Endothelial cell of umbilical vein (primary cell): ENCODE measurements around the gene SH3RF1. TPM values are rescaled to one million over a fixed set of nuclear protein-coding genes. Genes with fewer than 3 reads are reported as not detected.
"Not testable (repeated sequence)": the region's sequence is repeated elsewhere in the genome, so short reads cannot be mapped to it uniquely, and the experiment has no call there.

Experiments
- BruUV-seq: library from RNA; stranded (reverse); fragments of 400-500 nt; replicated peaks from 2 replicates; lab custom pipeline; 2021; lab: Mats Ljungman, UMichigan
- CTCF ChIA-PET: fragments of 300-600, 350-600 bp; sonication (Branson Sonifier 250); formaldehyde crosslinking; loops from one replicate; lab custom pipeline; 2021; ENCODE audit warnings: antibody characterized with exemption, inconsistent platforms; lab: Charles Lee
- POLR2A ChIA-PET: fragments of 300-600, 350-600 bp; sonication (Branson Sonifier 250); formaldehyde crosslinking; loops from one replicate; lab custom pipeline; 2021; ENCODE audit warnings: antibody characterized with exemption, inconsistent platforms; lab: Charles Lee
- DNase-seq: peaks from one replicate; pipeline ENCODE4 v3.0.0-alpha.2; 2011; ENCODE audit warnings: low read depth, low spot score
- FAIRE-seq: peaks from 2 replicates; lab custom pipeline; 2011; peaks lifted over from hg19 to GRCh38; lab: Jason Lieb, UNC
- H2AFZ ChIP-seq: 2 replicates; pipeline ENCODE4 v1.6.0; 2012; ENCODE audit warnings: low read depth, low read length, control low read depth, inconsistent platforms
- H3K27ac ChIP-seq: 2 replicates; pipeline ENCODE4 v1.5.1; 2011; ENCODE audit warnings: low read depth, mild to moderate bottlenecking, control low read depth, low read length, moderate library complexity; ENCODE audit not compliant: insufficient read depth
- H3K27me3 ChIP-seq, 2 experiments: 2 replicates each; pipeline versions ENCODE4 v1.6.0 to v1.6.1; 2011; ENCODE audit warnings: low read length in 2 of 2, mixed read lengths in 1 of 2; ENCODE audit not compliant: control insufficient read depth in 2 of 2, insufficient read depth in 2 of 2
- H3K36me3 ChIP-seq, 2 experiments: 2 replicates in 1 of 2; 3 replicates in 1 of 2; pipeline ENCODE4 v1.5.1; 2011; ENCODE audit warnings: low read length in 2 of 2, mild to moderate bottlenecking in 1 of 2, moderate library complexity in 1 of 2; ENCODE audit not compliant: control insufficient read depth in 2 of 2, insufficient read depth in 2 of 2; ENCODE audit errors: extremely low read depth in 1 of 2
- H3K4me1 ChIP-seq: 3 replicates; pipeline ENCODE4 v1.5.1; 2011; ENCODE audit warnings: mild to moderate bottlenecking, low read length; ENCODE audit not compliant: control insufficient read depth, insufficient read depth; ENCODE audit errors: extremely low read depth
- H3K4me2 ChIP-seq: 2 replicates; pipeline ENCODE4 v1.6.1; 2011; ENCODE audit warnings: low read length, control low read depth, mixed read lengths; ENCODE audit not compliant: insufficient read depth
- H3K4me3 ChIP-seq, 3 experiments: fragments of 200-600 bp in 1 of 3; sonication (generic), shearing (Covaris generic) in 1 of 3; replicated peaks in 1 of 3; 2 replicates each; pipeline ENCODE4 v1.5.1; 2011 to 2016; ENCODE audit warnings: control low read depth in 3 of 3, low read length in 3 of 3, mild to moderate bottlenecking in 2 of 3, inconsistent platforms in 1 of 3, low read depth in 1 of 3, moderate library complexity in 1 of 3; ENCODE audit not compliant: insufficient read depth in 1 of 3
- H3K79me2 ChIP-seq: 2 replicates; pipeline ENCODE4 v1.6.0; 2012; ENCODE audit warnings: low read length, inconsistent platforms; ENCODE audit not compliant: control insufficient read depth, insufficient read depth
- H3K9ac ChIP-seq: replicated peaks from 2 replicates; pipeline ENCODE3; 2011; ENCODE audit warnings: low read length, control low read depth; ENCODE audit not compliant: insufficient read depth; ENCODE audit errors: extremely low read depth
- H3K9me1 ChIP-seq: replicated peaks from 3 replicates; pipeline ENCODE4 v1.6.0; 2011; ENCODE audit warnings: mild to moderate bottlenecking, low read length; ENCODE audit not compliant: control insufficient read depth, insufficient read depth; ENCODE audit errors: extremely low read depth
- H3K9me3 ChIP-seq: replicated peaks from 2 replicates; pipeline ENCODE4 v1.5.1; 2012; ENCODE audit warnings: low read length, inconsistent platforms; ENCODE audit not compliant: control insufficient read depth, insufficient read depth
- H4K20me1 ChIP-seq: replicated peaks from 2 replicates; pipeline ENCODE3; 2011; ENCODE audit warnings: mild to moderate bottlenecking, low read length; ENCODE audit not compliant: control insufficient read depth, insufficient read depth; ENCODE audit errors: extremely low read depth
- EZH2 ChIP-seq: IDR thresholded peaks from 2 replicates; pipeline ENCODE4 v1.6.1; 2012; ENCODE audit warnings: borderline replicate concordance, low read depth, mild to moderate bottlenecking, moderate library complexity, low read length, inconsistent platforms; ENCODE audit not compliant: severe bottlenecking
- FOS ChIP-seq: IDR thresholded peaks from 2 replicates; pipeline ENCODE4 v1.6.1; 2011; ENCODE audit warnings: mild to moderate bottlenecking, low read length, moderate library complexity, borderline replicate concordance; ENCODE audit not compliant: insufficient read depth
- GATA2 ChIP-seq: IDR thresholded peaks from 2 replicates; pipeline ENCODE4 v1.7.0; 2011; ENCODE audit warnings: low read depth, mild to moderate bottlenecking, moderate library complexity, mixed read lengths, low read length; ENCODE audit not compliant: insufficient read length, insufficient read depth
- JUN ChIP-seq: IDR thresholded peaks from 2 replicates; pipeline ENCODE4 v1.6.1; 2011; ENCODE audit warnings: borderline replicate concordance, low read depth; ENCODE audit not compliant: insufficient read length, insufficient read depth
- MYC ChIP-seq: IDR thresholded peaks from one replicate; pipeline ENCODE4 v1.6.1; 2011; ENCODE audit warnings: mild to moderate bottlenecking, low read depth, low read length
- POLR2A ChIP-seq: IDR thresholded peaks from 2 replicates; pipeline ENCODE4 v1.6.1; 2012; ENCODE audit warnings: low read depth, mild to moderate bottlenecking, control low read depth, low read length
- POLR2AphosphoS5 ChIP-seq: IDR thresholded peaks from 2 replicates; pipeline ENCODE4 v1.6.1; 2012; ENCODE audit warnings: low read depth, mild to moderate bottlenecking, control low read depth, low read length, moderate library complexity; ENCODE audit not compliant: insufficient read depth
- dilution Hi-C: fragments of 300-500 bp; cut with MboI; formaldehyde crosslinking; loops from one replicate; pipeline ENCODE4 v1.15.0; 2019; ENCODE audit warnings: low sequenced_read_pairs; ENCODE audit not compliant: extremely low pct_ligation_motif_present
- intact Hi-C: fragments of 100-400 bp; cut with micrococcal nuclease; formaldehyde crosslinking; loops from one replicate; pipeline ENCODE4 v1.10.0; 2022
- polyA plus RNA-seq, 4 experiments: library from polyadenylated mRNA; depleted of rRNA in 3 of 4; stranded (reverse) in 3 of 4; unstranded in 1 of 4; fragments of >200 nt; gene quantifications; 2 replicates each; pipeline versions ENCODE4 v1.2.1 to v1.2.3, GENCODE V29; 2011 to 2012; ENCODE audit warnings: missing spikeins in 1 of 4
- total RNA-seq: library from RNA; stranded (reverse); gene quantifications from 2 replicates; pipeline ENCODE4 v1.2.3, GENCODE V29; 2021
- TF ChIP-seq, protein P1 (sequence below): IDR thresholded peaks from 2 replicates; pipeline ENCODE4 v1.6.1; 2011; ENCODE audit not compliant: insufficient read depth, insufficient read length
- TF ChIP-seq, protein P2 (sequence below), 2 donors: IDR thresholded peaks; 1 replicate in 1 of 2; 2 replicates in 1 of 2; pipeline ENCODE4 v1.5.1; 2011; ENCODE audit warnings: low read length in 2 of 2, mild to moderate bottlenecking in 2 of 2, moderate library complexity in 2 of 2, control low read depth in 1 of 2, inconsistent platforms in 1 of 2, low read depth in 1 of 2; ENCODE audit not compliant: insufficient read depth in 1 of 2; ENCODE audit errors: extremely low read depth in 1 of 2

Gene SH3RF1
- total and polyA plus RNA-seq, 2 donors (not counting 3 experiments of a cell fraction or from before 2014, with no cell fraction given), result 16.2 to 24.9 TPM

GRCh38 chr4:169203891-169204290 is 66.9 kb downstream of the SH3RF1 start:
- Histone ChIP-seq H3K4me3 (no peak overlapping the region), H3K9me1 (no peaks in the 10 kb centered on the region), H3K27me3 (no peaks in the 10 kb centered on the region), H3K36me3 (no peaks in the 10 kb centered on the region), H3K79me2 (peaks cover 83% of the 10 kb centered on the region), H3K27ac (no peak overlapping the region), H4K20me1 (no peaks in the 10 kb centered on the region), H3K9ac (no peak overlapping the region), H2AFZ (no peak overlapping the region), H3K4me2 (no peak overlapping the region), H3K9me3 (no peaks in the 10 kb centered on the region), H3K4me1 (peaks cover 24% of the 10 kb centered on the region)
- no TSS peak for BruUV-seq
- dilution Hi-C loops (no loop called here), intact Hi-C loops (loop anchor here (2.0 to 5.0 kb wide), 2 partner anchors 21 to 47 kb away; no protein-coding TSS in a partner anchor)
- FAIRE-seq (no peak), DNase-seq (no peak)
- no peak for TF ChIP-seq FOS
- no peak for TF ChIP-seq POLR2A
- TF ChIP-seq MYC, result no peak
- no peak for TF ChIP-seq GATA2
- TF ChIP-seq EZH2, result no peak
- no peak for TF ChIP-seq JUN
- TF ChIP-seq, protein P1, sequence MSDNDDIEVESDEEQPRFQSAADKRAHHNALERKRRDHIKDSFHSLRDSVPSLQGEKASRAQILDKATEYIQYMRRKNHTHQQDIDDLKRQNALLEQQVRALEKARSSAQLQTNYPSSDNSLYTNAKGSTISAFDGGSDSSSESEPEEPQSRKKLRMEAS, result no peak
- no peak for TF ChIP-seq POLR2AphosphoS5
- TF ChIP-seq, protein P2, sequence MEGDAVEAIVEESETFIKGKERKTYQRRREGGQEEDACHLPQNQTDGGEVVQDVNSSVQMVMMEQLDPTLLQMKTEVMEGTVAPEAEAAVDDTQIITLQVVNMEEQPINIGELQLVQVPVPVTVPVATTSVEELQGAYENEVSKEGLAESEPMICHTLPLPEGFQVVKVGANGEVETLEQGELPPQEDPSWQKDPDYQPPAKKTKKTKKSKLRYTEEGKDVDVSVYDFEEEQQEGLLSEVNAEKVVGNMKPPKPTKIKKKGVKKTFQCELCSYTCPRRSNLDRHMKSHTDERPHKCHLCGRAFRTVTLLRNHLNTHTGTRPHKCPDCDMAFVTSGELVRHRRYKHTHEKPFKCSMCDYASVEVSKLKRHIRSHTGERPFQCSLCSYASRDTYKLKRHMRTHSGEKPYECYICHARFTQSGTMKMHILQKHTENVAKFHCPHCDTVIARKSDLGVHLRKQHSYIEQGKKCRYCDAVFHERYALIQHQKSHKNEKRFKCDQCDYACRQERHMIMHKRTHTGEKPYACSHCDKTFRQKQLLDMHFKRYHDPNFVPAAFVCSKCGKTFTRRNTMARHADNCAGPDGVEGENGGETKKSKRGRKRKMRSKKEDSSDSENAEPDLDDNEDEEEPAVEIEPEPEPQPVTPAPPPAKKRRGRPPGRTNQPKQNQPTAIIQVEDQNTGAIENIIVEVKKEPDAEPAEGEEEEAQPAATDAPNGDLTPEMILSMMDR (IDR thresholded peaks at IDR 0.05; ENCODE audit: extremely low read depth in 1 of 2, insufficient read depth in 1 of 2, low read depth in 1 of 2, low read length in 2 of 2), result no peak
- CTCF ChIA-PET, result interaction anchor here (1.8 kb wide), 1 partner anchor 18 kb away, joined by 7 read pairs; no protein-coding TSS in a partner anchor
- POLR2A ChIA-PET, result no interaction called here

DNA sequence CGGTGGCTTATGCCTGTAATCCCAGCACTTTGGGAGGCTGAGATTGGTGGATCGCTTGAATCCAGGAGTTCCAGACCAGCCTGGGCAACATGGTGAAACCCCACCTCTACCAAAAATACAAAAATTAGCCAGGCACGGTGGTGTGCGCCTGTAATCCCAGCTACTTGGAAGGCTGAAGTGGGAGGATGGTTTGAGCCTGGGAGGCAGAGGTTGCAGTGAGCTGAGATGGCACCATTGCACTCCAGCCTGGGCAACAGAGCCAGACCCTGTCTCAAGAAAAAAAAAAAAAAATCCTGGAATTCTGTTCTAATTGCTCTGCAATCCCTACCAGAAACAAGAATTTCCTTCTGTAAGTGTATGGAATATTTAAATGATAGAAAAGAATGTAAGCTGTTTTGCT is 67.5 kb downstream of the SH3RF1 start:
- BruUV-seq, H3K9me1 ChIP-seq, H2AFZ ChIP-seq, H3K36me3 ChIP-seq, H3K9me3 ChIP-seq, H4K20me1 ChIP-seq, DNase-seq, H3K4me2 ChIP-seq, H3K4me3 ChIP-seq, H3K27ac ChIP-seq, dilution Hi-C loops, H3K9ac ChIP-seq, H3K27me3 ChIP-seq, POLR2A ChIA-PET, FAIRE-seq: not testable (repeated sequence)
- CTCF ChIA-PET, result interaction anchor here (0.9 to 2.0 kb wide), 6 partner anchors 8 to 87 kb away, joined by 4 to 8 read pairs (median 4); no protein-coding TSS in a partner anchor
- Histone ChIP-seq H3K4me1 (peaks cover 21% of the 10 kb centered on the region), H3K79me2 (peaks cover 81% of the 10 kb centered on the region)
- intact Hi-C loops, result loop anchor here (2.0 to 5.0 kb wide), 2 partner anchors 22 to 46 kb away; no protein-coding TSS in a partner anchor
